K562 (cell line): ENCODE data around the gene ADAMTS6. TPM values are rescaled to one million over a fixed set of nuclear protein-coding genes. Genes with fewer than 3 reads are reported as not detected.

Source experiments
- ATAC-seq: fragments of 200-7000 bp; cut with Tn5 transposase; 3 replicates; pipeline ENCODE4 v1.9.1; 2020; ENCODE audit warnings: moderate library complexity
- BruUV-seq: library from RNA; stranded (reverse); fragments of 400-500 nt; replicated peaks from 2 replicates; lab custom pipeline; 2021; lab: Mats Ljungman, UMichigan
- CTCF ChIA-PET: fragments of 300-600 bp; formaldehyde crosslinking; extraction: SDS; loops from one replicate; lab custom pipeline; 2021; ENCODE audit warnings: low intra/inter-chr PET ratio; lab: Yijun Ruan, JAX
- POLR2A ChIA-PET: fragments of 300-600, 350-650 bp; sonication (Branson Sonifier 250); formaldehyde crosslinking; extraction: SDS; loops from one replicate; lab custom pipeline; 2021; ENCODE audit warnings: antibody characterized with exemption, inconsistent platforms; lab: Yijun Ruan, JAX
- DNase-seq, 4 experiments: peaks; one replicate each; pipeline versions ENCODE4 v3.0.0 to v3.0.0-alpha.2; 2011 to 2018; ENCODE audit warnings: low spot score in 3 of 4, mixed read lengths in 3 of 4; ENCODE audit errors: extremely low read depth in 1 of 4
- FAIRE-seq: peaks from 2 replicates; lab custom pipeline; 2011; peaks lifted over from hg19 to GRCh38; lab: Jason Lieb, UNC
- H2AFZ ChIP-seq: 2 replicates; pipeline ENCODE4 v1.6.0; 2011; ENCODE audit warnings: low read depth, low read length, control low read depth, inconsistent platforms
- H3K27ac ChIP-seq: fragments of 200-600 bp; 3 replicates; pipeline ENCODE4 v1.8.0; 2011; ENCODE audit warnings: low read depth, mild to moderate bottlenecking, control low read depth, inconsistent platforms, low read length, moderate library complexity, mixed read lengths; ENCODE audit errors: extremely low read depth
- H3K27me3 ChIP-seq, 2 experiments: fragments of 300-600 bp in 1 of 2; 2 replicates in 1 of 2; 3 replicates in 1 of 2; pipeline versions ENCODE4 v1.6.0 to v1.8.0; 2011; ENCODE audit warnings: inconsistent platforms in 2 of 2, low read length in 2 of 2, mild to moderate bottlenecking in 1 of 2, mixed read lengths in 1 of 2, moderate library complexity in 1 of 2; ENCODE audit not compliant: control insufficient read depth in 2 of 2, insufficient read depth in 2 of 2
- H3K36me3 ChIP-seq: fragments of 300-600 bp; 3 replicates; pipeline ENCODE4 v1.8.0; 2011; ENCODE audit warnings: mild to moderate bottlenecking, low read length, inconsistent platforms; ENCODE audit not compliant: control insufficient read depth, insufficient read depth
- H3K4me1 ChIP-seq, 2 experiments: fragments of 200-600 bp in 1 of 2; replicated peaks in 1 of 2; 2 replicates in 1 of 2; 3 replicates in 1 of 2; pipeline versions ENCODE4 v1.5.1 to v1.8.0; 2011; ENCODE audit warnings: inconsistent platforms in 2 of 2, low read length in 2 of 2, mild to moderate bottlenecking in 1 of 2, mixed read lengths in 1 of 2, moderate library complexity in 1 of 2; ENCODE audit not compliant: control insufficient read depth in 2 of 2, insufficient read depth in 2 of 2
- H3K4me2 ChIP-seq: 2 replicates; pipeline ENCODE4 v1.6.1; 2011; ENCODE audit warnings: low read length, control low read depth, inconsistent platforms, mixed read lengths; ENCODE audit not compliant: insufficient read depth
- H3K4me3 ChIP-seq: fragments of 200-600 bp; sonication (generic), shearing (Covaris generic); 2 replicates; pipeline ENCODE4 v1.5.1; 2016; ENCODE audit warnings: control low read depth, inconsistent platforms
- H3K79me2 ChIP-seq: fragments of 200-600 bp; 3 replicates; pipeline ENCODE4 v1.8.0; 2011; ENCODE audit warnings: low read length, inconsistent platforms; ENCODE audit not compliant: control insufficient read depth, insufficient read depth
- H3K9ac ChIP-seq, 2 experiments: 2 replicates each; pipeline versions ENCODE4 v1.6.0 to v1.6.1; 2011; ENCODE audit warnings: low read depth in 2 of 2, low read length in 2 of 2, control low read depth in 1 of 2, inconsistent platforms in 1 of 2, mild to moderate bottlenecking in 1 of 2, mixed read lengths in 1 of 2; ENCODE audit not compliant: insufficient read depth in 1 of 2
- H3K9me1 ChIP-seq: one replicate; pipeline ENCODE4 v1.6.0; 2011; ENCODE audit warnings: inconsistent platforms, mild to moderate bottlenecking, low read length, moderate library complexity; ENCODE audit not compliant: control insufficient read depth, insufficient read depth
- H3K9me3 ChIP-seq: replicated peaks from 2 replicates; pipeline ENCODE4 v1.5.1; 2011; ENCODE audit warnings: low read depth, low read length, inconsistent platforms; ENCODE audit not compliant: control insufficient read depth, insufficient read depth
- H4K20me1 ChIP-seq: replicated peaks from 2 replicates; pipeline ENCODE4 v1.6.1; 2011; ENCODE audit warnings: low read length, inconsistent platforms, mixed read lengths; ENCODE audit not compliant: control insufficient read depth, insufficient read depth
- BHLHE40 ChIP-seq: IDR thresholded peaks from 2 replicates; pipeline ENCODE4 v1.6.1; 2011; ENCODE audit warnings: low read length, improper control_type of control experiment
- DDX20 ChIP-seq: fragments of 450-650 bp; IDR thresholded peaks from 2 replicates; pipeline ENCODE4 v1.6.1; 2016; ENCODE audit warnings: missing genetic modification characterization, low read depth, mild to moderate bottlenecking, missing compliant biosample characterization, moderate library complexity
- ESRRA ChIP-seq: fragments of 450-650 bp; IDR thresholded peaks from 2 replicates; pipeline ENCODE4 v1.6.1; 2014; ENCODE audit warnings: low read depth, mild to moderate bottlenecking, moderate library complexity, borderline replicate concordance
- ETV1 ChIP-seq: fragments of 450-650 bp; conservative IDR thresholded peaks from 2 replicates; pipeline ENCODE4 v1.6.1; 2016; ENCODE audit warnings: missing genetic modification characterization, control low read depth, low read depth, missing compliant biosample characterization
- FOS ChIP-seq: IDR thresholded peaks from 3 replicates; pipeline ENCODE4 v1.6.1; 2011; ENCODE audit not compliant: insufficient read length; ENCODE audit errors: extremely low read depth
- HMG20A ChIP-seq: fragments of 450-650 bp; formaldehyde crosslinking; conservative IDR thresholded peaks from 2 replicates; pipeline ENCODE4 v1.4.0; 2020; ENCODE audit warnings: mild to moderate bottlenecking, mixed read lengths
- L3MBTL2 ChIP-seq: fragments of 450-650 bp; IDR thresholded peaks from 2 replicates; pipeline ENCODE4 v1.6.1; 2016; ENCODE audit warnings: mild to moderate bottlenecking, moderate library complexity
- NFYB ChIP-seq: IDR thresholded peaks from 2 replicates; pipeline ENCODE4 v1.6.1; 2011; ENCODE audit warnings: mild to moderate bottlenecking, moderate library complexity; ENCODE audit not compliant: insufficient read length; ENCODE audit errors: extremely low read depth
- NR4A1 ChIP-seq, 2 experiments: fragments of 250-450 bp in 1 of 2; fragments of 450-650 bp in 1 of 2; sonication (Bioruptor Pico) in 1 of 2; IDR thresholded peaks; 2 replicates each; pipeline versions ENCODE4 v1.4.0 to v1.6.1; 2016 to 2020; ENCODE audit warnings: mild to moderate bottlenecking in 2 of 2, missing compliant biosample characterization in 1 of 2, missing genetic modification characterization in 1 of 2, moderate library complexity in 1 of 2
- RBM25 ChIP-seq: fragments of 200-400 bp; formaldehyde crosslinking; IDR thresholded peaks from 2 replicates; pipeline ENCODE4 v1.6.1; 2018; ENCODE audit warnings: low read length, low read depth, moderate library complexity; ENCODE audit not compliant: severe bottlenecking
- SMAD2 ChIP-seq: fragments of 150-350 bp; IDR thresholded peaks from 2 replicates; pipeline ENCODE4 v1.6.1; 2014; ENCODE audit warnings: low read depth, mild to moderate bottlenecking, low read length
- SP2 ChIP-seq: IDR thresholded peaks from 2 replicates; pipeline ENCODE4 v1.6.1; 2011; ENCODE audit warnings: mild to moderate bottlenecking, low read depth, low read length, moderate library complexity; ENCODE audit not compliant: poor library complexity, severe bottlenecking; ENCODE audit errors: extremely low read depth
- TEAD4 ChIP-seq, 2 experiments: sonication (generic) in 1 of 2; formaldehyde crosslinking in 1 of 2; IDR thresholded peaks; 2 replicates each; pipeline versions ENCODE4 v1.6.1 to v1.8.0; 2012 to 2022; ENCODE audit warnings: borderline replicate concordance in 1 of 2, inconsistent platforms in 1 of 2, low read length in 1 of 2, mild to moderate bottlenecking in 1 of 2, missing genetic modification reagents in 1 of 2
- TFAM ChIP-seq: fragments of 250-450 bp; sonication (Bioruptor Pico); conservative IDR thresholded peaks from 2 replicates; pipeline ENCODE4 v1.5.0; 2021; ENCODE audit warnings: mild to moderate bottlenecking, moderate library complexity
- ZFP30 ChIP-seq: fragments of 250-450 bp; sonication (Bioruptor Pico); IDR thresholded peaks from 2 replicates; pipeline ENCODE4 v1.8.0; 2022; ENCODE audit warnings: moderate library complexity, mild to moderate bottlenecking, inconsistent platforms, borderline replicate concordance
- WGBS: fragments of 100-300 bp; shearing (Covaris generic); methylation state at CpG from one replicate; pipeline ENCODE4 v1.1.6; 2016; ENCODE audit warnings: low coverage, mixed read lengths; ENCODE audit not compliant: insufficient coverage; ENCODE audit errors: missing lambda C conversion rate; 5-methylcytosine and 5-hydroxymethylcytosine counted together
- in situ Hi-C: fragments of 300-500 bp; cut with MboI; formaldehyde crosslinking; loops from 4 replicates; pipeline ENCODE4 v1.15.0; 2018; ENCODE audit warnings: inconsistent platforms, mixed read lengths
- intact Hi-C: fragments of 100-400 bp; cut with micrococcal nuclease; formaldehyde crosslinking; loops from 2 replicates; pipeline ENCODE4 v1.14.2; 2022
- polyA plus RNA-seq, 8 experiments: library from polyadenylated mRNA; depleted of rRNA in 4 of 8; stranded (reverse) in 5 of 8; unstranded in 3 of 8; fragments of >200 nt; fragmentation: Nextera tagmentation in 2 of 8; fragmentation: Illumina TruSeq in 1 of 8; extraction: Ambion mirVana in 2 of 8; extraction: Trizol in 1 of 8; gene quantifications; 2 replicates each; pipeline versions ENCODE4 v1.2.1 to v1.2.3, GENCODE V29; 2011 to 2014; ENCODE audit warnings: inconsistent platforms in 1 of 8, missing spikeins in 1 of 8
- total RNA-seq, 7 experiments: library from RNA; depleted of rRNA in 6 of 7; stranded (reverse); fragments of >200 nt in 6 of 7; fragmentation: Illumina TruSeq in 2 of 7; extraction: Trizol in 2 of 7; gene quantifications; 2 replicates each; pipeline versions ENCODE4 v1.2.1 to v1.2.3, GENCODE V29; 2011 to 2021; ENCODE audit warnings: low replicate concordance in 1 of 7
- TF ChIP-seq, protein P1 (sequence below): fragments of 450-650 bp; IDR thresholded peaks from 2 replicates; pipeline ENCODE4 v1.6.1; 2016; ENCODE audit warnings: borderline replicate concordance
- TF ChIP-seq, protein P2 (sequence below): fragments of 450-650 bp; formaldehyde crosslinking; IDR thresholded peaks from 2 replicates; pipeline ENCODE4 v1.4.0; 2020; ENCODE audit warnings: mild to moderate bottlenecking, moderate library complexity
- TF ChIP-seq, protein P3 (sequence below): fragments of 250-450 bp; sonication (Bioruptor Pico); IDR thresholded peaks from 2 replicates; pipeline ENCODE4 v1.8.0; 2022; ENCODE audit warnings: moderate library complexity, mild to moderate bottlenecking, inconsistent platforms

The ADAMTS6 gene
- total and polyA plus RNA-seq, 9 of the 15 experiments (the other 6 are each of a cell fraction or from before 2014, with no cell fraction given), result 0.57 to 5.3 (median 1.5) TPM

DNA sequence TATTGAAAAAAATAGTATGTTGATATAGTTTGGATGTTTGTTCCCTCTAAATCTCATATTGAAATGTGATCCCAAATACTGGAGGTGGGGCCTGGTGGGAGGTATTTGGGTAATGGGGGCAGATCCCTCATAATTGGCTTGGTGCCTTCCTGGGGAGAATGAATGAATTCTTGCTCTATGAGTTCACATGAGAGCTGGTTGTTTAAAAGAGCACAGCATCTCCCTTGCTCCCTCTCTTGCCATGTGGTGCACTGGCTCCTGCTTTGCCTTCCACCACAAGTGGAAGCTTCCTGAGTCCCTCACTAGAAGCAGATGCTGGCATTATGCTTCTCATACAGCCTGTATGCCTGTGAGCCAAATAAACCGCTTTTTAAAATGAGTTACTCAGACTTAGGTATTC is 154.8 kb downstream of the ADAMTS6 start:
- intact Hi-C loops (no loop called here), in situ Hi-C loops (no loop called here)
- Histone ChIP-seq H3K4me2 (no peak overlapping the region), H3K36me3 (no peaks in the 10 kb centered on the region), H2AFZ (no peak overlapping the region), H3K4me1 (no peaks in the 10 kb centered on the region), H3K9me3 (no peaks in the 10 kb centered on the region), H3K27ac (no peak overlapping the region), H3K27me3 (no peaks in the 10 kb centered on the region), H4K20me1 (no peaks in the 10 kb centered on the region), H3K79me2 (no peaks in the 10 kb centered on the region), H3K9me1 (no peaks in the 10 kb centered on the region), H3K4me3 (no peak overlapping the region), H3K9ac (no peak overlapping the region)
- WGBS, result 0% methylated on average over 1 of the region's 1 CpG
- no peak for FAIRE-seq
- BruUV-seq, result no TSS peak
- CTCF ChIA-PET, result no interaction called here
- ATAC-seq, result no peak
- POLR2A ChIA-PET, result no interaction called here
- DNase-seq, result no peak
- TF ChIP-seq FOS (no peak), DDX20 (tag) (no peak), ETV1 (tag) (no peak), ESRRA (no peak), NR4A1 (CRISPR knock-in tag; IDR thresholded peaks at IDR 0.05) (no peak), NR4A1 (tag; IDR thresholded peaks at IDR 0.05) (no peak), ZFP30 (CRISPR knock-in tag) (no peak), TFAM (CRISPR knock-in tag) (no peak), BHLHE40 (no peak), SMAD2 (no peak), SP2 (no peak), L3MBTL2 (no peak), TEAD4 (IDR thresholded peaks at IDR 0.05; ENCODE audit: low read length) (no peak), TEAD4 (CRISPR knock-in tag; IDR thresholded peaks at IDR 0.05; ENCODE audit: borderline replicate concordance) (no peak), HMG20A (CRISPR knock-in tag) (no peak), RBM25 (no peak), NFYB (no peak)
- TF ChIP-seq, protein P1, sequence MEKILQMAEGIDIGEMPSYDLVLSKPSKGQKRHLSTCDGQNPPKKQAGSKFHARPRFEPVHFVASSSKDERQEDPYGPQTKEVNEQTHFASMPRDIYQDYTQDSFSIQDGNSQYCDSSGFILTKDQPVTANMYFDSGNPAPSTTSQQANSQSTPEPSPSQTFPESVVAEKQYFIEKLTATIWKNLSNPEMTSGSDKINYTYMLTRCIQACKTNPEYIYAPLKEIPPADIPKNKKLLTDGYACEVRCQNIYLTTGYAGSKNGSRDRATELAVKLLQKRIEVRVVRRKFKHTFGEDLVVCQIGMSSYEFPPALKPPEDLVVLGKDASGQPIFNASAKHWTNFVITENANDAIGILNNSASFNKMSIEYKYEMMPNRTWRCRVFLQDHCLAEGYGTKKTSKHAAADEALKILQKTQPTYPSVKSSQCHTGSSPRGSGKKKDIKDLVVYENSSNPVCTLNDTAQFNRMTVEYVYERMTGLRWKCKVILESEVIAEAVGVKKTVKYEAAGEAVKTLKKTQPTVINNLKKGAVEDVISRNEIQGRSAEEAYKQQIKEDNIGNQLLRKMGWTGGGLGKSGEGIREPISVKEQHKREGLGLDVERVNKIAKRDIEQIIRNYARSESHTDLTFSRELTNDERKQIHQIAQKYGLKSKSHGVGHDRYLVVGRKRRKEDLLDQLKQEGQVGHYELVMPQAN, result no peak
- TF ChIP-seq, protein P2, sequence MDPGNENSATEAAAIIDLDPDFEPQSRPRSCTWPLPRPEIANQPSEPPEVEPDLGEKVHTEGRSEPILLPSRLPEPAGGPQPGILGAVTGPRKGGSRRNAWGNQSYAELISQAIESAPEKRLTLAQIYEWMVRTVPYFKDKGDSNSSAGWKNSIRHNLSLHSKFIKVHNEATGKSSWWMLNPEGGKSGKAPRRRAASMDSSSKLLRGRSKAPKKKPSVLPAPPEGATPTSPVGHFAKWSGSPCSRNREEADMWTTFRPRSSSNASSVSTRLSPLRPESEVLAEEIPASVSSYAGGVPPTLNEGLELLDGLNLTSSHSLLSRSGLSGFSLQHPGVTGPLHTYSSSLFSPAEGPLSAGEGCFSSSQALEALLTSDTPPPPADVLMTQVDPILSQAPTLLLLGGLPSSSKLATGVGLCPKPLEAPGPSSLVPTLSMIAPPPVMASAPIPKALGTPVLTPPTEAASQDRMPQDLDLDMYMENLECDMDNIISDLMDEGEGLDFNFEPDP, result no peak
- TF ChIP-seq, protein P3, sequence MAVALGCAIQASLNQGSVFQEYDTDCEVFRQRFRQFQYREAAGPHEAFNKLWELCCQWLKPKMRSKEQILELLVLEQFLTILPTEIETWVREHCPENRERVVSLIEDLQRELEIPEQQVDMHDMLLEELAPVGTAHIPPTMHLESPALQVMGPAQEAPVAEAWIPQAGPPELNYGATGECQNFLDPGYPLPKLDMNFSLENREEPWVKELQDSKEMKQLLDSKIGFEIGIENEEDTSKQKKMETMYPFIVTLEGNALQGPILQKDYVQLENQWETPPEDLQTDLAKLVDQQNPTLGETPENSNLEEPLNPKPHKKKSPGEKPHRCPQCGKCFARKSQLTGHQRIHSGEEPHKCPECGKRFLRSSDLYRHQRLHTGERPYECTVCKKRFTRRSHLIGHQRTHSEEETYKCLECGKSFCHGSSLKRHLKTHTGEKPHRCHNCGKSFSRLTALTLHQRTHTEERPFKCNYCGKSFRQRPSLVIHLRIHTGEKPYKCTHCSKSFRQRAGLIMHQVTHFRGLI (CRISPR knock-in tag), result no peak
